Panc1 (cell line): ENCODE data around the gene SERPINB1. TPM values are rescaled to one million over a fixed set of nuclear protein-coding genes. Genes with fewer than 3 reads are reported as not detected.

Experiments
- ATAC-seq: fragments of 200-7000 bp; cut with Tn5 transposase; 2 replicates; pipeline ENCODE4 v1.9.1; 2020; ENCODE audit warnings: mild to moderate bottlenecking, moderate library complexity
- BruUV-seq: library from RNA; stranded (reverse); fragments of 400-500 nt; replicated peaks from 2 replicates; lab custom pipeline; 2021; lab: Mats Ljungman, UMichigan
- CTCF ChIA-PET: fragments of 300-600 bp; sonication (Branson Sonifier 250); formaldehyde crosslinking; loops from one replicate; lab custom pipeline; 2022; ENCODE audit warnings: antibody characterized with exemption; lab: Charles Lee
- POLR2A ChIA-PET: fragments of 300-600 bp; sonication (Branson Sonifier 250); formaldehyde crosslinking; loops from one replicate; lab custom pipeline; 2022; ENCODE audit warnings: antibody characterized with exemption; lab: Charles Lee
- DNase-seq: peaks from one replicate; pipeline ENCODE4 v3.0.0-alpha.2; 2010; ENCODE audit warnings: low read depth, low spot score
- H3K27ac ChIP-seq: 2 replicates; pipeline ENCODE4 v1.5.1; 2011; ENCODE audit warnings: mild to moderate bottlenecking, low read length, inconsistent platforms
- H3K27me3 ChIP-seq: fragments of 200-500 bp; sonication (Bioruptor generic); 2 replicates; pipeline ENCODE4 v1.6.0; 2014; ENCODE audit warnings: low read length, inconsistent platforms; ENCODE audit not compliant: control insufficient read depth, insufficient read depth
- H3K36me3 ChIP-seq: fragments of 200-500 bp; sonication (Bioruptor generic); 2 replicates; pipeline ENCODE4 v1.5.1; 2014; ENCODE audit warnings: inconsistent platforms, mild to moderate bottlenecking, low read length, moderate library complexity; ENCODE audit not compliant: control insufficient read depth, insufficient read depth
- H3K4me1 ChIP-seq: 2 replicates; pipeline ENCODE4 v1.5.1; 2011; ENCODE audit warnings: inconsistent platforms, mild to moderate bottlenecking, low read length, moderate library complexity; ENCODE audit not compliant: control insufficient read depth, insufficient read depth
- H3K4me3 ChIP-seq, 2 experiments: 2 replicates each; pipeline ENCODE4 v1.5.1; 2011 to 2012; ENCODE audit warnings: low read depth in 2 of 2, low read length in 2 of 2, mild to moderate bottlenecking in 2 of 2, inconsistent platforms in 1 of 2, moderate library complexity in 1 of 2
- H3K9me3 ChIP-seq: fragments of 200-500 bp; sonication (Bioruptor generic); 2 replicates; pipeline ENCODE4 v1.5.1; 2014; ENCODE audit warnings: low read depth, mild to moderate bottlenecking, inconsistent platforms, low read length, moderate library complexity; ENCODE audit not compliant: control insufficient read depth, insufficient read depth
- CTCF ChIP-seq: fragments of 450-650 bp; IDR thresholded peaks from 2 replicates; pipeline ENCODE4 v1.5.1; 2017; ENCODE audit warnings: mild to moderate bottlenecking
- POLR2AphosphoS5 ChIP-seq: IDR thresholded peaks from 2 replicates; pipeline ENCODE4 v1.6.1; 2012; ENCODE audit warnings: mild to moderate bottlenecking, low read depth, low read length, moderate library complexity
- REST ChIP-seq, 2 experiments: IDR thresholded peaks; 2 replicates each; pipeline ENCODE4 v1.6.1; 2011 to 2012; ENCODE audit warnings: low read depth in 2 of 2, control low read depth in 1 of 2, low read length in 1 of 2, mild to moderate bottlenecking in 1 of 2, moderate library complexity in 1 of 2; ENCODE audit not compliant: insufficient read depth in 1 of 2
- SIN3A ChIP-seq: IDR thresholded peaks from 2 replicates; pipeline ENCODE4 v1.6.1; 2012; ENCODE audit warnings: low read depth, mild to moderate bottlenecking, low read length, moderate library complexity, borderline replicate concordance; ENCODE audit not compliant: insufficient read depth
- TCF7L2 ChIP-seq: IDR thresholded peaks from 2 replicates; pipeline ENCODE4 v1.6.1; 2011; ENCODE audit warnings: mild to moderate bottlenecking, low read depth, low read length, inconsistent platforms
- in situ Hi-C: cut with HindIII; loops from 2 replicates; pipeline ENCODE4 v1.10.0; 2016; ENCODE audit warnings: low sequenced_read_pairs, low pct_unique_long_range_greater_than_20kb
- intact Hi-C: fragments of 100-400 bp; cut with micrococcal nuclease; formaldehyde crosslinking; loops from one replicate; pipeline ENCODE4 v1.10.0; 2022; ENCODE audit not compliant: unreplicated experiment
- total RNA-seq: library from RNA; stranded (reverse); gene quantifications from one replicate; pipeline ENCODE4 v1.2.1, GENCODE V29; 2021; ENCODE audit not compliant: unreplicated experiment

SERPINB1 gene
- total RNA-seq, 1 experiment from 2014 or later, result 40.8 TPM

- H3K4me3 ChIP-seq, result no peak overlapping the region
- no peaks in the 10 kb centered on the region for H3K27me3 ChIP-seq
- H3K4me1 ChIP-seq, result no peaks in the 10 kb centered on the region
- ChIA-PET POLR2A (no interaction called here), CTCF (no interaction called here)
- in situ Hi-C loops, result no loop called here
- H3K9me3 ChIP-seq, result no peaks in the 10 kb centered on the region
- BruUV-seq, result no TSS peak
- no peaks in the 10 kb centered on the region for H3K36me3 ChIP-seq
- TF ChIP-seq CTCF, result no peak
- no peak for TF ChIP-seq REST (IDR thresholded peaks at IDR 0.05; ENCODE audit: insufficient read depth in 1 of 2, low read depth in 2 of 2, low read length in 1 of 2)
- no peak for TF ChIP-seq SIN3A
- no peak for TF ChIP-seq TCF7L2
- no peak for TF ChIP-seq POLR2AphosphoS5
- no peak for DNase-seq
- no peak overlapping the region for H3K27ac ChIP-seq
- ATAC-seq, result no peak
- intact Hi-C loops, result no loop called here
Observed at GRCh38 chr6:2829253-2829652, 12.4 kb downstream of the SERPINB1 start.

GRCh38 chr6:2828629-2829028 lies 13.0 kb downstream of the SERPINB1 start:
- ChIA-PET CTCF (no interaction called here), POLR2A (no interaction called here)
- TF ChIP-seq CTCF, result no peak
- no peak for TF ChIP-seq REST (IDR thresholded peaks at IDR 0.05; ENCODE audit: insufficient read depth in 1 of 2, low read depth in 2 of 2, low read length in 1 of 2)
- TF ChIP-seq POLR2AphosphoS5, result no peak
- no peak for TF ChIP-seq SIN3A
- TF ChIP-seq TCF7L2, result no peak
- Histone ChIP-seq H3K36me3 (no peaks in the 10 kb centered on the region), H3K27me3 (no peaks in the 10 kb centered on the region), H3K27ac (no peak overlapping the region), H3K4me1 (no peaks in the 10 kb centered on the region), H3K9me3 (no peaks in the 10 kb centered on the region), H3K4me3 (no peak overlapping the region)
- intact Hi-C loops (no loop called here), in situ Hi-C loops (no loop called here)
- ATAC-seq (no peak), DNase-seq (no peak)
- BruUV-seq, result no TSS peak
